GM21381 (cell line): ENCODE measurements around the gene UBA7.
A peak's percentile ranks its signal among the peaks of the same experiment; 100 is the strongest.
"Not testable (repeated sequence)": the region's sequence is repeated elsewhere in the genome, so short reads cannot be mapped to it uniquely, and the experiment has no call there.

Source experiments
- ATAC-seq: cut with Tn5 transposase; IDR thresholded peaks from one replicate; pipeline ENCODE4 v1.9.1; 2021; ENCODE audit warnings: mild to moderate bottlenecking, moderate library complexity; ENCODE audit not compliant: unreplicated experiment

Gene UBA7

GRCh38 chr3:49785565-49786356, 28.0 kb downstream of the UBA7 start:
- ATAC-seq, result peak; percentile 48

- ATAC-seq, result not testable (repeated sequence)
Observed at GRCh38 chr3:49782277-49782676, 31.5 kb downstream of the UBA7 start.

- ATAC-seq, result no peak
Observed at GRCh38 chr3:49781415-49782199, 32.1 kb downstream of the UBA7 start.

DNA sequence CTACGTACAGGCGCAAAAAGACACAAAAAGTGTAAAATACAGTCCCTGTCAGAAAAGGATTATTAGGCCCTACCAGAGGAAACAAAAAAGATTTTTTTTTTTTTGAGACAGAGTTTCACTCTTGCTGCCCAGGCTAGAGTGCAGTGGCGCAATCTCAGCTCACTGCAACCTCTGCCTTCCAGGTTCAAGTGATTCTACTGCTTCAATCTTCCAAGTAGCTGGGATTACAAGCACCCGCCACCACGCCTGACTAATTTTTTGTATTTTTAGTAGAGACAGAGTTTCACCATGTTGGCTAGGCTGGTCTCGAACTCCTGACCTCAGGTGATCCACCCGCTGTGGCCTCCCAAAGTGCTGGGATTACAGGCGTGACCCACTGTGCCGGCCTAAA, 32.8 kb downstream of the UBA7 start:
- not testable (repeated sequence) for ATAC-seq

GRCh38 chr3:49780080-49780974, 33.4 kb downstream of the UBA7 start:
- ATAC-seq, result no peak

DNA sequence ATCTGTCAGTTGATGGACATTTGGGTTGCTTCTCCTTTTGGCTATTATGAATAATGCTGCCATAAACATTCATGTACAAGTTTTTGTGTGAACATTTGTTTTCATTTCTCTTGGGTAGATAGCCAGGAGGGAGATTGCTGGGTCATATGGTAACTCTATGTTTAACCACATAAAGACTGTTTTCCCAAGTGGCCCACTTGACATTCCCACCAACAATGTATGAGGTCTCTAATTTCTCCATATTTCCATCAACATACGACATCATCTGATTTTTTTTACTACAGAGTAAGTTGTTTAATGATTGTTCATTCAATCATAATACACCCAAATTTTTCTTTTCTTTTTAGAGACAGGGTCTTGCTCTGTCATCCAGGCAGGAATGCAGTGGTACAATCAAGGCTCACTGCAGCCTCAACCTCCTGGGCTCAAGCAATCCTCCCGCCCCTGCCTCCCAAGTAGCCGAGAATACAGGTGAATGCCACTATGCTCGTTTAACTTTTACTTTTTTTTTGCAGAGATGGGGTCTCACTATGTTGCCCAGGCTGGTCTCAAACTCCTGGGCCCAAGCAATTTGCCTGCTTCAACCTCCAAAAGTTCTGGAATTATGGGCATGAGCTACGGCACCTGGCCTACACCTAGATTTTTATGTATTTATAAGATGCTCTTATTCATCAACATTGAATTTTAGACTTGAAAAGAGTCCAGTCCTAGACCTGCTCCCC, 34.2 kb downstream of the UBA7 start:
- no peak for ATAC-seq

DNA sequence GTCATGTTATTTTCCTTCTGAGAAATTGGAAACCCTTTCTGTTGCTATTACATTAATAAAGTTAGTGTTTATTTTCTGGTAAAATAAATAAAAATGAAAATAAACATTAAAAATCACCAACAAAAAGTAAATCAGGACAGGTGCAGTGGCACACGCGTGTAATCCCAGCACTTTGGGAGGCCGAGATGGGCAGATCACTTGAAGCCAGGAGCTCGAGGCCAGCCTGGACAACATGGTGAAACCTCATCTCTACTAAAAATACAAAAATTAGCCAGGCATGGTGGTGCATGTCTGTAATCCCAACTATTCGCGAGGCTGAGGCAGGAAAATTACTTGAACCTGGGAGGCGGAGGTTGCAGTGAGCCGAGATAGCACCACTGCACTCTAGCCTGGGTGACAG, 37.7 kb downstream of the UBA7 start:
- ATAC-seq, result not testable (repeated sequence)

DNA sequence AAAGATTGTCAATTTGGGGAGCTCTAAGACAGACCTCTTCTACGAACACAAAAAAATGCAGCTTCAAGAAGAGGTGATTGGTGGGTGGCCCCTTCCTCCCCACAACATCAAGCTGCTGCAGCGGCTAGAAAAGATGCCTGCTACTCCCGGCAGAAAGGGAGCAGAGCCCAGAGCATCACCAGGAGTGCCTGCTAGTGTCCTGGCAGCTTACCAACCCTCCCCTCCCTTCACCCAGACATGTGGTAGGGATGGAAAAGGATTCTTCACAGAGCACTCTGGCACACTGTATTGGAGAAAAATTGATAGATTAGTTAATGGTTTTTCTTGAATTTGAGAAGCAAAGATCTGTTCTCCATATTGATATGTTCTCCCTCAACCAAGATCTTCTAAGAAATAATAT, 38.2 kb downstream of the UBA7 start:
- no peak for ATAC-seq

DNA sequence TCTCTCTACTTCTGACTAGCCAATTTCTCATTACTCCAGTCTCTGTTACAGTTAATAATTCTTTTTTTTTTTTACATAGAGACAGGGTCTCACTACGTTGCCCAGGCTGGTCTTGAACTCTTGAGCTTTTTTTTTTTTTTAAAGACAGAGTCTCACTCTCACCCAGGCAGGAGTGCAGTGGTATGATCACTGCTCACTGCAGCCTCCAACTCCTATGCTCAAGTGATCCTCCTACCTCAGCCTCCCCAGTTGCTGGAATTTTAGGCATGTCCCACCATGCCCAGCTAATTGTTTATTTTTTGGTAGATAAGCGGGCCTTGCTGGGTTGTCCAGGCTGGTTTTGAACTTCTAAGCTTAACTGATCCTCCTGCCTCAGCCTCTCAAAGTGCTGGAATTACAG, 41.0 kb downstream of the UBA7 start:
- ATAC-seq, result no peak

DNA sequence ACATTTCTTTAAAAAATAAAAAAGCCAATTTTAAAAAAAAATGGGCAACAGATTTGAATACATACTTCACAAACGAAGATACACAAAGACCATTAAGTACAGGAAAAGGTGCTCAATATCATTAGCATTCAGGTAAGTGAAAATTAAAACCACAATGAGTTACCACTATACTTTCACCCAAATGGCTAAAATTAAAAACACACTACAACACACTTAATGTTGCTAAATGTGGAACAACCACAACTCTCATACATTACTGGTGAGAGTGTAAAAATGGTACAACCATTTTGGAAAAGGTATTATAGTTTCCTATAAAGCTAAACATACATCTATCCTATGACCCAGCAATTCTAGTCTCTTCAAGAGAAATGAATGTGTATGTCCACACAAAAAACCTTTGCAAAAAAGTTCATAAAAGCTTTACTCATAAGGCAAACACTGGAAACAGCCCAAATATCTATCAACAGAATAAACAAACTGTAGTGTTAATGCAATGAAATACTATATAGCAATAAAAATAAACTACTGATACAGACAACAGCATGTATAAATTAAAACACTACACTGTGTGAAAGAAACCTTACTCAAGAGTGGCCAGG, 42.3 kb downstream of the UBA7 start:
- ATAC-seq, result no peak

- ATAC-seq, result no peak
Observed at GRCh38 chr3:49769926-49770325, 43.8 kb downstream of the UBA7 start.

DNA sequence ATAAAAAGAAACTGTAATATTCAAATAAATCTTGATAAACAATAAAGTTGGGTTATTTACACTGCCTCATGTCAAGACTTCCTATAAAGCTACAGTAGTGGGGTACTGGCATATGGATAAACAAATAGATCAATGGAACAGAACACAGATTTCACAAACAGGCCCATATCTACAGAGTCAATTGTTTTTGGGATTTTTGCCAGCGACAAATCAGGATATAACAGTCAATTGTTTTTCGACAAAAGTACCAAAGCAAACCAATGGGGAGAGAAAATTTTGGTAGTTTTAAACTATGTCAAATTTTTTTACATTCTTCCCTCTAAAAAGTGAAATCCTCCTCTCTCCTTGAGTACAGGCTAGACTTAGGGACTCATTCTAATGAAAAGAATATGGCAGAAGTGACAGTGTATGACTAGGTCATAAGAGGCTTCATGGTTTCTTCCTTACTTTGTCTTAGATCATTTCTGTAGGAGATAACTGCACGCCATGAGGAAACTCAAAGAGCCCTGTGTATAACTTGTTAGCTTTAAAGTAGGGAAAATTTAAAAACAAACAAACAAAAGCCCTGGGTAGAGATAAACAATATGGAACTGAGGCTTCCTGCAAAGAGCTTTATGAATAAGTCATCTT, 44.4 kb downstream of the UBA7 start:
- no peak for ATAC-seq

DNA sequence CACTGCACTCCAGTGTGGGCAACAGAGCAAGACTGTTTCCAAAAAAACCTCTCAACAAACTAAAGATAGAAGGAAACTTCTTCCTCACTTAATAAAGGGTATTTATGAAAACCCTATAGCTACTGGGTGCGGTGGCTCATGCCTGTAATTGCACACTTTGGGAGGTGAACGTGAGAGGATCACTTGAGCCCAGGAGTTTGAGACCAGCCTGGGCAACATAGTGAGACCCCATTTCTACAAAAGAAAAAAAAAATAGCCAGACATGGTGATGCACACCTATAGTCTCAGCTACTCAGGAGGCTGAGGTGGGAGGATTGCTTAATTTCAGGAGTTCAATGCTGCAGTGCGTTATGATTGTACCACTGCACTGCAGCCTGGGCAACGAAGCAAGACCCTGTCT, 49.8 kb downstream of the UBA7 start:
- no peak for ATAC-seq

- ATAC-seq, result no peak
Observed at GRCh38 chr3:49761661-49762060, 52.1 kb downstream of the UBA7 start.

GRCh38 chr3:49759226-49759625, 54.5 kb downstream of the UBA7 start:
- no peak for ATAC-seq

DNA sequence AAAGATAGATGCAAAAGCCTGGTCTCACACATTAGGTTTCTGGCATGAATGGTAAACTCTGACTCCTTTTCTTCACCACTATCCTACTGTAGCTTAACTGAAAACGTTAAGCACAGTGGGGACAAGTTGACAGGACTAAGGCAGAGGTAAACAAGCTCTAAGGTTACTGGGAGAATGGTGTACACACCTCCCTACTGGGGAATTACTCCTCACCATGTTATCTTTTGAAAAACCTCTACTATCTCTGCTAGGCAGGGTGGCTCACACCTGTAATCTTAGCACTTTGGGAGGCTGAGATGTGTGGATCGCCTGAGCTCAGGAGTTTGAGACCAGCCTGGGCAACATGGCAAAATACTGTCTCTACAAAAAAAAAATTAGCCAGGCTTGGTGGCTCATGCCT, 56.6 kb downstream of the UBA7 start:
- ATAC-seq, result no peak

DNA sequence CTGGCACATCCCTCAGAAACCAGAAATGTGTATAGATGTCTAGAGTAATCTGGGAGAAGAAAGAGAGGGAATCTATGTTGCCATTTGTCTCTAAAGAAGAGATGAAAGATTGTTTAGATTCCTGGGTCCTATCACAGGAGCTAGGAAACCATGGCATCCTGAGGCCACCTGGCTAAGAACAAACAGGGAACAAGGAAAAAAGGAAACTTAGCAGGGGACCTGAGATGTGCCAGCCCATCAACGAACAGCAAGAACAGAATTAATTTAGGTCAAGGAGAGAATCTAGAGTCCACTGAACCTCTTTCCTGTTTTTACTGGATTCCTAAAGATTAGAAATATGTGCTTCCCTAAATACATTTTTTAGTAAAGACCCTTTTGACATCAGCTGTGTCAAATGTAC, 57.7 kb downstream of the UBA7 start:
- no peak for ATAC-seq
